Measurements from ENCODE around the gene PIANP.

DNA sequence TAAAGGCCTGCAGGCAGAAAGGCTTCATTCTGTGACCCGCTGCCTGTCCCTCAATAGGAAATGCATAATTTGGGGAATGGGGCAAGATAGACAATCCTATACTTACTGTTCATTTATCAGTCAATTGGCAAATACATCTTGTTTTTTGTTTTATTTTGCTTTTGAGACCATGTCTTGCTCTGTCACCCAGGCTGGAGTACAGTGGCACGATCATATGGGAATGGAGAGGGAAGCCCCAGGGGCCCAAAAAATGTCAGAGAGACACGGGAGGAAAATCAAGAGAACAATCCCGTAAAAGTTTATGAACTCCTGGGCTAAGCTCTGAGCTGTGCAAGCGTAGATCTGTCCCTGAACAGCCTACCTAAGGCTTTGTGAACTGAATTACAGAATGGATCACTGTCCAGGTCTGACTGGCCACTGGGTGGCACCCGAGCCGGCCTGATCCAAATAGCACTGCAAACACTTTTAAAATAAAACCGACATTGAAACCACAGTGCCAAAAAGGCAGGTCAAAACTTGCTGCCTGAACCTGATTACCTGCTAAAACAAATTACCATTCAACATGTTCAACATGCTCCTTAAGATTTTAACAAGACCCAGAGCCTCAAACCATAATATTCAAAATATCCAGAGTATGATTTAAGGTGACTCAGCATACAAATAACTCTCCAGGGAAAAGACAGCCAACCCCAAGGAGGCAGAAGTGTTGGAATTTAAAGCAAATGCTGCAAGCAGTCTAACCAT, 35.0 kb upstream of the PIANP start:
- no peak for TF ChIP-seq SPI1 (IDR thresholded peaks at IDR 0.05; ENCODE audit: low read depth, low read length)
- TF ChIP-seq POLR2AphosphoS5 (IDR thresholded peaks at IDR 0.05; ENCODE audit: low read depth, low read length): no peak
- TF ChIP-seq POLR2A (IDR thresholded peaks at IDR 0.05; ENCODE audit: low read depth, low read length): no peak
- no peak for TF ChIP-seq TAF1 (IDR thresholded peaks at IDR 0.05; ENCODE audit: low read depth, low read length)
